Subcutaneous abdominal adipose tissue (tissue), 5 donors: Measurements from ENCODE around the gene TMEM30A.

ENCODE experiments used
- H3K27ac ChIP-seq: one replicate; pipeline ENCODE4 v1.7.0; 2013; ENCODE audit warnings: low read depth, mild to moderate bottlenecking, inconsistent platforms, low read length, moderate library complexity
- H3K27me3 ChIP-seq, 5 donors: one replicate each; pipeline ENCODE4 v1.7.0; 2013; ENCODE audit warnings: low read length in 5 of 5, inconsistent platforms in 1 of 5; ENCODE audit not compliant: control insufficient read depth in 5 of 5, insufficient read depth in 4 of 5
- H3K36me3 ChIP-seq, 5 donors: one replicate each; pipeline ENCODE4 v1.7.0; 2013; ENCODE audit warnings: low read length in 5 of 5; ENCODE audit not compliant: control insufficient read depth in 5 of 5, insufficient read depth in 5 of 5
- H3K4me1 ChIP-seq, 5 donors: one replicate each; pipeline ENCODE4 v1.7.0; 2013; ENCODE audit warnings: low read length in 5 of 5, mild to moderate bottlenecking in 3 of 5, moderate library complexity in 1 of 5; ENCODE audit not compliant: control insufficient read depth in 5 of 5, insufficient read depth in 5 of 5
- H3K4me3 ChIP-seq, 5 donors: one replicate each; pipeline ENCODE4 v1.7.0; 2013; ENCODE audit warnings: low read length in 5 of 5, low read depth in 1 of 5
- H3K9ac ChIP-seq, 5 donors: one replicate each; pipeline ENCODE4 v1.7.0; 2013; ENCODE audit warnings: low read length in 5 of 5, mild to moderate bottlenecking in 4 of 5, moderate library complexity in 3 of 5
- H3K9me3 ChIP-seq, 5 donors: one replicate each; pipeline ENCODE4 v1.7.0; 2013; ENCODE audit warnings: low read length in 5 of 5; ENCODE audit not compliant: control insufficient read depth in 5 of 5
- donor health status: healthy.
- donor health status: healthy.
- donor health status: healthy.
- donor health status: healthy.
- donor health status: healthy.

The TMEM30A gene

DNA sequence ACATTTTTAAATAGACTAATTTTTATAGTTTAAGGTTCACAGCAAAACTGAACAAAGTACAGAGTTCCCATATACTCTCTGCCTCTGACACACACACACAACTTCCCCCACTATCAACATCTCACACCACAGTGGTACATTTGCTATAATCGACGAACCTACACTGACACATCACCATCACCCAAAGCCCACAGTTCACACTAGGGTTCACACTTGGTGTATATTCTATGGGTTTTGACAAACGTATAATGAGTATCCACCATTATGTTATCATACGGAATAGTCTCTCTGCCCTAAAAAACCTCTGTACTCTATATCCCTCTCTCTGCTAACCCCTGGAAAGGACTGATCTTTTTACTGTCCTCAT lies 15.6 kb downstream of the TMEM30A start:
- Histone ChIP-seq H3K9ac (no peak overlapping the region), H3K27ac (no peak overlapping the region)

DNA sequence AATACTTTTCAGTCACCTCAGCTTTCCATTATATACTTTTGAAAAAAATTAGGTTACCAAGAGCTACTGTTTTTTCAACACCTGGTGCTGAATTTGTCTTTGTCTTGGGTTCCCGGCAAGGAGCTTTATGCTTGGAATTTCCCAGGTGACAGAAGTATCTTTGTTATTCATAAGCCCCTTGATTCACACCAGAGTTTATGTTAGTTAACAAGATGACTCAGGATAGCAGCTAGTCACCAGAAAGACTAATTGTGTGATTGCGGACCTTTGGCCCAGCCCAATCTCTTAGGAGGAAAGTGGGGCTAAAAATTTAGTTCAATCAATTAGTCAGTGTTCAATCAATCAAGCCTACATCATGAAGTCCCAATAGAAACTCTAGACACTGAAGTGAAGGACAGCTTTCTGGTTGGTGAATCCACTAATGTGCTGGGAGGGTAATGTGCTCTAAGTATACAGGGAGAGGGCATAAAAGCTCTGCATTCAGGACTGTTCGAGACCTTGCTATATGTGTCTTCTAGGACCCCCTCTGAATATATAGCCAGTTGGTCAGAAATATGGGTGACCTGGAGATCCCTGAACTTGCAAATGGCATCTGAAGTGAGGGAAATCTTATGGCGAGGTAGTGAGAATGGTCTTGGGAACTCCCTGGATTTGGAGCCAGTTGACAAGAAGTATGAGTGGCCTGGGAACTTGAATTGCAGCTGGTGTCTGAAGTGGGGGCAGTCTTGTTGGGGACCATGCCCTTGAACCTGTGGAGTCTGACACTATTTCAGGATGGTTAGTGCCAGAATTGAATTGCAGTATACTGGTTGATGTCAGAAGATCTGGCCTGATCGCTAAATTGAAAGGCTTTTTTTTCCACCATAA lies 16.2 kb downstream of the TMEM30A start:
- Histone ChIP-seq H3K27ac (peak overlapping the region; percentile 55), H3K4me1 (peaks cover 0 to 30% (median 20%) of the 10 kb centered on the region in 5 donors), H3K36me3 (peaks cover 3 to 11% (median 7%) of the 10 kb centered on the region in 5 donors), H3K27me3 (no peaks in the 10 kb centered on the region), H3K4me3 (no peak overlapping the region), H3K9ac (peak overlapping the region in 1 of 5 donors; percentile 60), H3K9me3 (peaks cover 0 to 2% (median 0%) of the 10 kb centered on the region in 5 donors)

More for the DNA sequence above, 15.6 kb downstream of the TMEM30A start:
- H3K27me3 ChIP-seq, result no peaks in the 10 kb centered on the region
- H3K36me3 ChIP-seq, result peaks cover under 1 to 7% (median 3%) of the 10 kb centered on the region in 5 donors
- H3K4me3 ChIP-seq, result no peak overlapping the region
- H3K9me3 ChIP-seq, result peaks cover 0 to 2% (median 0%) of the 10 kb centered on the region in 5 donors
- peaks cover 0 to 30% (median 19%) of the 10 kb centered on the region in 5 donors for H3K4me1 ChIP-seq

DNA sequence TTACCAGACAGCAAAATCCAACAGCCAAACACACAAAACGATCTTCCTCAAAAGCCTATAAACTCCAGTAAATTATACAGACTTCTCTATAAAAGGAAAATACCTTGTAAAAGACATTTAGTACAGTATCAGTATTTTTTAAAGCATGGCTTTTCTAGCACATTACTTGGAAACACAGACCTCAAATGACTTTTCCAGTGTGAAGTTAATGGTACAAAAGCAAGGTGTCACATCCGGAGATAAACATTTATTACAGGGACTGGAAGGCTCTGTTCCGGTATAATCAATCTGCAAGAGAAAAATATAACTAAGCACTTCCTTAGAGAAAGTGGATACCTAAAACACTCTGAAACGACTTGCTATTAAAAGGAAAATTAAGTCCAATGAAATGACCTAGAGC lies 17.1 kb downstream of the TMEM30A start:
- no peaks in the 10 kb centered on the region for H3K9me3 ChIP-seq
- H3K4me3 ChIP-seq, result no peak overlapping the region
- peak overlapping the region; percentile 55 for H3K27ac ChIP-seq
- peaks cover 0 to 30% (median 15%) of the 10 kb centered on the region in 5 donors for H3K4me1 ChIP-seq
- no peak overlapping the region for H3K9ac ChIP-seq
- H3K27me3 ChIP-seq, result no peaks in the 10 kb centered on the region
- peaks cover 7 to 15% (median 11%) of the 10 kb centered on the region in 5 donors for H3K36me3 ChIP-seq

- Histone ChIP-seq H3K9ac (no peak overlapping the region), H3K27me3 (no peaks in the 10 kb centered on the region), H3K4me1 (peaks cover 0 to 26% (median 9%) of the 10 kb centered on the region in 5 donors), H3K36me3 (peaks cover 7 to 20% (median 11%) of the 10 kb centered on the region in 5 donors), H3K9me3 (no peaks in the 10 kb centered on the region), H3K4me3 (no peak overlapping the region), H3K27ac (no peak overlapping the region)
These were observed 17.8 kb downstream of the TMEM30A start for GRCh38 chr6:75266716-75267291.

GRCh38 chr6:75263401-75263750 lies 21.2 kb downstream of the TMEM30A start:
- Histone ChIP-seq H3K36me3 (peaks cover 18 to 47% (median 30%) of the 10 kb centered on the region in 5 donors), H3K4me1 (peaks cover 0 to 16% (median 5%) of the 10 kb centered on the region in 5 donors)

GRCh38 chr6:75262716-75263400 lies 21.7 kb downstream of the TMEM30A start:
- Histone ChIP-seq H3K27me3 (no peaks in the 10 kb centered on the region), H3K9ac (no peak overlapping the region), H3K36me3 (peaks cover 18 to 49% (median 33%) of the 10 kb centered on the region in 5 donors), H3K4me1 (peaks cover 0 to 11% (median 5%) of the 10 kb centered on the region in 5 donors), H3K4me3 (no peak overlapping the region), H3K9me3 (no peaks in the 10 kb centered on the region), H3K27ac (no peak overlapping the region)

More at GRCh38 chr6:75263401-75263750, 21.2 kb downstream of the TMEM30A start:
- Histone ChIP-seq H3K9ac (no peak overlapping the region), H3K9me3 (no peaks in the 10 kb centered on the region), H3K4me3 (no peak overlapping the region), H3K27me3 (no peaks in the 10 kb centered on the region), H3K27ac (no peak overlapping the region)

- Histone ChIP-seq H3K9ac (no peak overlapping the region), H3K9me3 (no peaks in the 10 kb centered on the region), H3K4me1 (peaks cover 0 to 2% (median 0%) of the 10 kb centered on the region in 5 donors), H3K27me3 (no peaks in the 10 kb centered on the region), H3K27ac (no peak overlapping the region), H3K4me3 (no peak overlapping the region), H3K36me3 (peaks cover 18 to 53% (median 33%) of the 10 kb centered on the region in 5 donors)
These were observed 23.3 kb downstream of the TMEM30A start for GRCh38 chr6:75261299-75261698.

GRCh38 chr6:75257343-75258087 lies 27.1 kb downstream of the TMEM30A start:
- H3K4me1 ChIP-seq, result no peaks in the 10 kb centered on the region
- H3K4me3 ChIP-seq, result no peak overlapping the region
- no peak overlapping the region for H3K9ac ChIP-seq
- no peaks in the 10 kb centered on the region for H3K27me3 ChIP-seq
- H3K27ac ChIP-seq, result no peak overlapping the region
- H3K36me3 ChIP-seq, result peaks cover 25 to 62% (median 35%) of the 10 kb centered on the region in 5 donors
- no peaks in the 10 kb centered on the region for H3K9me3 ChIP-seq

- no peak overlapping the region for H3K4me3 ChIP-seq
- no peak overlapping the region for H3K27ac ChIP-seq
- no peak overlapping the region for H3K9ac ChIP-seq
- H3K9me3 ChIP-seq, result no peaks in the 10 kb centered on the region
- no peaks in the 10 kb centered on the region for H3K27me3 ChIP-seq
- H3K36me3 ChIP-seq, result peaks cover 8 to 26% (median 12%) of the 10 kb centered on the region in 5 donors
- no peaks in the 10 kb centered on the region for H3K4me1 ChIP-seq
These were observed 34.0 kb downstream of the TMEM30A start for GRCh38 chr6:75250552-75250951.
